Right cardiac atrium (tissue), 5 donors: ENCODE measurements around the gene MTREX. TPM values are rescaled to one million over a fixed set of nuclear protein-coding genes. Genes with fewer than 3 reads are reported as not detected.

Source experiments
- ATAC-seq, 2 donors: fragments of 200-7000 bp; cut with Tn5 transposase; one replicate each; pipeline versions ENCODE4 v1.8.0 to v1.9.1; 2020; ENCODE audit warnings: moderate library complexity in 2 of 2, mild to moderate bottlenecking in 1 of 2
- DNase-seq, 3 donors: peaks; one replicate each; pipeline ENCODE4 v3.0.0-alpha.2; 2020
- H3K27ac ChIP-seq: one replicate; pipeline ENCODE4 v1.5.1; 2013; ENCODE audit warnings: mild to moderate bottlenecking, low read length, control low read depth, moderate library complexity
- H3K27me3 ChIP-seq: one replicate; pipeline ENCODE4 v1.6.1; 2013; ENCODE audit not compliant: control insufficient read depth, insufficient read depth
- H3K4me1 ChIP-seq: one replicate; pipeline ENCODE4 v1.6.1; 2013; ENCODE audit warnings: low read length; ENCODE audit not compliant: control insufficient read depth, insufficient read depth
- H3K4me3 ChIP-seq: one replicate; pipeline ENCODE4 v1.5.1; 2013; ENCODE audit warnings: low read length, control low read depth
- H3K9me3 ChIP-seq: one replicate; pipeline ENCODE4 v1.6.1; 2013; ENCODE audit warnings: low read length; ENCODE audit not compliant: control insufficient read depth
- WGBS: extraction: QIAGEN DNeasy Blood & Tissue Kit; methylation state at CpG from one replicate; pipeline ENCODE4 v1.1.7; 2013; 5-methylcytosine and 5-hydroxymethylcytosine counted together
- intact Hi-C, 4 donors: fragments of 100-400 bp; cut with DNase I; formaldehyde crosslinking; loops; one replicate each; pipeline versions ENCODE4 v1.11.0 to v1.14.0; 2022 to 2023
- polyA plus RNA-seq: library from polyadenylated mRNA; stranded (reverse); fragments of 200-250 nt; gene quantifications from one replicate; pipeline ENCODE4 v1.2.3, GENCODE V29; 2013
- total RNA-seq, 4 donors: library from RNA; stranded (reverse); fragmentation: NEBNext Ultra II Directional; extraction: Animal tissue kit (Norgen Biotek cat#: 25700); gene quantifications; one replicate each; pipeline ENCODE4 v1.2.1, GENCODE V29; 2021
- donor health status: healthy with polysubstance abuse.
- donor health status: DM: no; HTN: yes; CAD: no.
- donor health status: DM: no; HTN: no; CAD: no.
- donor health status: DM: no; HTN: yes; CAD: no; lungs with severe emphysema.
- donor health status: DM: yes; HTN: yes; CAD: no.

Gene MTREX
- total and polyA plus RNA-seq, 5 donors, result 22.2 to 65.6 (median 62.5) TPM

- WGBS, result 87% methylated on average over 5 of the region's 5 CpGs
- Histone ChIP-seq H3K27ac (no peak overlapping the region), H3K4me3 (no peak overlapping the region), H3K27me3 (no peaks in the 10 kb centered on the region), H3K9me3 (no peaks in the 10 kb centered on the region), H3K4me1 (peaks cover 3% of the 10 kb centered on the region)
- ATAC-seq, result no peak
- intact Hi-C loops, result no loop called here
- no peak for DNase-seq
Measured at GRCh38 chr5:55325621-55326020, 17.8 kb downstream of the MTREX start.

GRCh38 chr5:55327281-55327680 lies 19.5 kb downstream of the MTREX start:
- intact Hi-C loops, result no loop called here

GRCh38 chr5:55331321-55331720 lies 23.5 kb downstream of the MTREX start:
- no peaks in the 10 kb centered on the region for H3K4me1 ChIP-seq
- no peak overlapping the region for H3K27ac ChIP-seq
- H3K27me3 ChIP-seq, result no peaks in the 10 kb centered on the region
- no peak for DNase-seq
- intact Hi-C loops, result no loop called here
- H3K9me3 ChIP-seq, result no peaks in the 10 kb centered on the region
- 87% methylated on average over 3 of the region's 3 CpGs for WGBS
- no peak overlapping the region for H3K4me3 ChIP-seq
- ATAC-seq, result no peak

More at GRCh38 chr5:55327281-55327680, 19.5 kb downstream of the MTREX start:
- Histone ChIP-seq H3K9me3 (no peaks in the 10 kb centered on the region), H3K27ac (no peak overlapping the region), H3K4me3 (no peak overlapping the region), H3K27me3 (no peaks in the 10 kb centered on the region), H3K4me1 (no peaks in the 10 kb centered on the region)
- DNase-seq (no peak), ATAC-seq (no peak)
- WGBS, result 51% methylated on average over 2 of the region's 2 CpGs

- H3K27ac ChIP-seq, result no peak overlapping the region
- DNase-seq, result no peak
- no peaks in the 10 kb centered on the region for H3K9me3 ChIP-seq
- WGBS, result 70% methylated on average over 1 of the region's 1 CpG
- intact Hi-C loops, result no loop called here
- no peaks in the 10 kb centered on the region for H3K4me1 ChIP-seq
- H3K4me3 ChIP-seq, result no peak overlapping the region
- ATAC-seq, result no peak
- no peaks in the 10 kb centered on the region for H3K27me3 ChIP-seq
Measured at GRCh38 chr5:55333017-55333416, 25.2 kb downstream of the MTREX start.

GRCh38 chr5:55333811-55334210 lies 26.0 kb downstream of the MTREX start:
- H3K27ac ChIP-seq, result no peak overlapping the region
- intact Hi-C loops, result no loop called here
- H3K27me3 ChIP-seq, result no peaks in the 10 kb centered on the region
- no peak overlapping the region for H3K4me3 ChIP-seq
- ATAC-seq (no peak), DNase-seq (no peak)
- 96% methylated on average over 2 of the region's 2 CpGs for WGBS
- H3K4me1 ChIP-seq, result no peaks in the 10 kb centered on the region
- no peaks in the 10 kb centered on the region for H3K9me3 ChIP-seq

- Histone ChIP-seq H3K4me3 (no peak overlapping the region), H3K27ac (no peak overlapping the region), H3K9me3 (no peaks in the 10 kb centered on the region), H3K27me3 (no peaks in the 10 kb centered on the region), H3K4me1 (no peaks in the 10 kb centered on the region)
- DNase-seq, result no peak
- no peak for ATAC-seq
- WGBS, result 63% methylated on average over 2 of the region's 2 CpGs
- intact Hi-C loops, result no loop called here
Measured at GRCh38 chr5:55338092-55338613, 30.4 kb downstream of the MTREX start.

- intact Hi-C loops, result no loop called here
- ATAC-seq, result peak in 1 of 2 donors; percentile 41
- Histone ChIP-seq H3K4me3 (no peak overlapping the region), H3K4me1 (no peaks in the 10 kb centered on the region), H3K9me3 (no peaks in the 10 kb centered on the region), H3K27ac (no peak overlapping the region), H3K27me3 (no peaks in the 10 kb centered on the region)
- WGBS, result 87% methylated on average over 5 of the region's 5 CpGs
- DNase-seq, result peak in 2 of 3 donors; percentile 28 to 60
Measured at GRCh38 chr5:55338810-55339243, 31.0 kb downstream of the MTREX start.

- no peaks in the 10 kb centered on the region for H3K4me1 ChIP-seq
- DNase-seq, result no peak
- H3K9me3 ChIP-seq, result no peaks in the 10 kb centered on the region
- ATAC-seq, result no peak
- no peak overlapping the region for H3K27ac ChIP-seq
- intact Hi-C loops, result loop anchor here (5.0 to 10.0 kb wide), 4 partner anchors 62 to 362 kb away; no protein-coding TSS in a partner anchor
- H3K27me3 ChIP-seq, result no peaks in the 10 kb centered on the region
- H3K4me3 ChIP-seq, result no peak overlapping the region
- WGBS, result 83% methylated on average over 4 of the region's 4 CpGs
Measured at GRCh38 chr5:55343107-55343506, 35.3 kb downstream of the MTREX start.

GRCh38 chr5:55343609-55344008 lies 35.8 kb downstream of the MTREX start:
- H3K4me1 ChIP-seq, result no peaks in the 10 kb centered on the region
- ATAC-seq, result no peak
- intact Hi-C loops, result loop anchor here (5.0 to 10.0 kb wide), 4 partner anchors 61 to 361 kb away; no protein-coding TSS in a partner anchor
- 82% methylated on average over 1 of the region's 1 CpG for WGBS
- no peaks in the 10 kb centered on the region for H3K27me3 ChIP-seq
- no peak overlapping the region for H3K27ac ChIP-seq
- H3K4me3 ChIP-seq, result no peak overlapping the region
- H3K9me3 ChIP-seq, result no peaks in the 10 kb centered on the region
- DNase-seq, result no peak

GRCh38 chr5:55344392-55344992 lies 36.7 kb downstream of the MTREX start:
- Histone ChIP-seq H3K4me1 (no peaks in the 10 kb centered on the region), H3K9me3 (no peaks in the 10 kb centered on the region), H3K27ac (no peak overlapping the region), H3K27me3 (no peaks in the 10 kb centered on the region), H3K4me3 (no peak overlapping the region)
- intact Hi-C loops, result loop anchor here (5.0 to 10.0 kb wide), 4 partner anchors 60 to 360 kb away; no protein-coding TSS in a partner anchor
- 42% methylated on average over 2 of the region's 2 CpGs for WGBS
- DNase-seq, result peak; percentile 26 to 76 (median 62)
- no peak for ATAC-seq

GRCh38 chr5:55345327-55345726 lies 37.5 kb downstream of the MTREX start:
- intact Hi-C loops, result loop anchor here in 3 of 4 donors (10.0 kb wide), 3 partner anchors 59 to 359 kb away; no protein-coding TSS in a partner anchor
- Histone ChIP-seq H3K27me3 (no peaks in the 10 kb centered on the region), H3K4me1 (no peaks in the 10 kb centered on the region), H3K4me3 (no peak overlapping the region), H3K27ac (no peak overlapping the region), H3K9me3 (no peaks in the 10 kb centered on the region)
- no peak for DNase-seq
- ATAC-seq, result no peak
- WGBS, result 95% methylated on average over 4 of the region's 4 CpGs
